ENCODE results near the gene IL16. TPM values are rescaled to one million over a fixed set of nuclear protein-coding genes. Genes with fewer than 3 reads are reported as not detected.

IL16 gene
- total RNA-seq, 1 experiment from 2014 or later: 0.81 TPM

- no TSS peak for BruUV-seq (replicated peaks)
- intact Hi-C loops (cut with micrococcal nuclease): no loop called here
- Histone ChIP-seq H3K36me3 (ENCODE audit: control insufficient read depth in 1 of 2, insufficient read depth in 2 of 2, low read length in 2 of 2) (no peaks in the 10 kb centered on the region), H3K79me2 (ENCODE audit: insufficient read depth, low read length) (no peaks in the 10 kb centered on the region), H3K9me2 (ENCODE audit: insufficient read depth) (no peaks in the 10 kb centered on the region), H3K9me3 (ENCODE audit: control insufficient read depth in 1 of 2, insufficient read depth in 1 of 2, low read depth in 1 of 2, low read length in 2 of 2) (no peaks in the 10 kb centered on the region), H4K20me1 (ENCODE audit: insufficient read depth) (no peaks in the 10 kb centered on the region), H3K4me3 (replicated peaks in 1 of 2; ENCODE audit: low read depth in 1 of 2, low read length in 2 of 2) (no peak overlapping the region), H3K27ac (ENCODE audit: low read depth, low read length) (no peak overlapping the region), H3K27me3 (ENCODE audit: insufficient read depth, low read length) (no peaks in the 10 kb centered on the region), H3K4me1 (ENCODE audit: control insufficient read depth in 1 of 2, insufficient read depth in 2 of 2, low read length in 2 of 2) (peaks cover 11 to 22% of the 10 kb centered on the region in 2 experiments), H3K4me2 (ENCODE audit: low read length) (no peak overlapping the region), H2AFZ (ENCODE audit: low read depth, low read length, poor library complexity, severe bottlenecking) (no peak overlapping the region), H3K9ac (ENCODE audit: low read length) (no peak overlapping the region)
- CTCF ChIA-PET: no interaction called here
- ATAC-seq (no peak), DNase-seq (ENCODE audit: low read depth, low spot score) (no peak)
- RAD21 ChIA-PET (ENCODE audit: low non-redundant PET in 1 of 2, low total read pairs in 2 of 2, uncharacterized antibody in 2 of 2, unreplicated experiment in 2 of 2): no interaction called here
- POLR2A ChIA-PET: no interaction called here
- TF ChIP-seq FOSL1 (IDR thresholded peaks at IDR 0.05; ENCODE audit: low read depth) (no peak), TCF7L2 (IDR thresholded peaks at IDR 0.05; ENCODE audit: borderline replicate concordance, extremely low read depth, insufficient read depth, insufficient read length) (no peak), SP1 (IDR thresholded peaks at IDR 0.05; ENCODE audit: low read depth) (no peak), EZH2 (IDR thresholded peaks at IDR 0.05) (no peak), CEBPB (IDR thresholded peaks at IDR 0.05; ENCODE audit: low read depth) (no peak), POLR2AphosphoS5 (IDR thresholded peaks at IDR 0.05; ENCODE audit: low read depth, low read length) (no peak), SRF (IDR thresholded peaks at IDR 0.05; ENCODE audit: low read depth) (no peak), RAD21 (IDR thresholded peaks at IDR 0.05; ENCODE audit: low read depth) (no peak), ELF1 (IDR thresholded peaks at IDR 0.05; ENCODE audit: borderline replicate concordance, low read depth) (no peak), ZNF274 (IDR thresholded peaks at IDR 0.05; ENCODE audit: low read depth, low read length) (no peak), YY1 (IDR thresholded peaks at IDR 0.05; ENCODE audit: extremely low read depth, insufficient replicate concordance, low read depth, low read length) (no peak), ATF3 (IDR thresholded peaks at IDR 0.05) (no peak), EGR1 (IDR thresholded peaks at IDR 0.05; ENCODE audit: low read depth) (no peak), JUND (IDR thresholded peaks at IDR 0.05) (no peak), ZBTB33 (IDR thresholded peaks at IDR 0.05; ENCODE audit: extremely low read depth, insufficient replicate concordance, low read length) (no peak), ZFX (IDR thresholded peaks at IDR 0.05) (no peak), MAX (IDR thresholded peaks at IDR 0.05) (no peak)
Observed at GRCh38 chr15:81299156-81299555, 102.5 kb downstream of the IL16 start.

All from HCT116 (cell line).